HepG2 (cell line): Measurements from ENCODE around the gene ARMC8. TPM values are rescaled to one million over a fixed set of nuclear protein-coding genes. Genes with fewer than 3 reads are reported as not detected.

ENCODE experiments used
- GATAD1 ChIP-seq: IDR thresholded peaks from 2 replicates; pipeline ENCODE4 v1.6.1; 2016; ENCODE audit warnings: missing genetic modification reagents, missing compliant biosample characterization
- KLF11 ChIP-seq: IDR thresholded peaks from 2 replicates; pipeline ENCODE4 v1.6.1; 2016; ENCODE audit warnings: missing compliant biosample characterization
- NKX3-1 ChIP-seq: sonication (generic); formaldehyde crosslinking; IDR thresholded peaks from 2 replicates; pipeline ENCODE4 v1.5.0; 2020; ENCODE audit warnings: missing genetic modification reagents
- ZNF180 ChIP-seq: sonication (generic); formaldehyde crosslinking; IDR thresholded peaks from 2 replicates; pipeline ENCODE4 v1.4.0; 2020; ENCODE audit warnings: low read depth, missing genetic modification reagents, borderline replicate concordance
- ZNF235 ChIP-seq: sonication (generic); formaldehyde crosslinking; IDR thresholded peaks from 2 replicates; pipeline ENCODE4 v1.8.1; 2023; ENCODE audit warnings: mild to moderate bottlenecking, missing genetic modification reagents, borderline replicate concordance
- ZNF784 ChIP-seq: sonication (generic); formaldehyde crosslinking; IDR thresholded peaks from 2 replicates; pipeline ENCODE4 v1.5.1; 2020; ENCODE audit warnings: missing genetic modification reagents, mild to moderate bottlenecking, borderline replicate concordance
- polyA plus RNA-seq, 8 experiments: library from polyadenylated mRNA; depleted of rRNA in 3 of 8; stranded (reverse) in 7 of 8; unstranded in 1 of 8; fragments of >200 nt; fragmentation: Illumina TruSeq in 4 of 8; extraction: Trizol in 4 of 8; gene quantifications; 2 replicates each; pipeline versions ENCODE4 v1.2.1 to v1.2.3, GENCODE V29; 2011 to 2016; ENCODE audit warnings: low read depth in 4 of 8, missing spikeins in 1 of 8, mixed read lengths in 1 of 8; ENCODE audit not compliant: insufficient read depth in 1 of 8
- total RNA-seq, 5 experiments: library from RNA; depleted of rRNA; stranded (reverse); fragments of >200 nt; fragmentation: Illumina TruSeq; extraction: Trizol; gene quantifications; 2 replicates each; pipeline ENCODE4 v1.2.3, GENCODE V29; 2016; ENCODE audit warnings: low read depth in 1 of 5
- TF ChIP-seq, protein P1 (sequence below): sonication (generic); formaldehyde crosslinking; IDR thresholded peaks from 2 replicates; pipeline ENCODE4 v1.5.0; 2020; ENCODE audit warnings: mild to moderate bottlenecking, missing genetic modification reagents, borderline replicate concordance
- TF ChIP-seq, protein P2 (sequence below): sonication (generic); formaldehyde crosslinking; IDR thresholded peaks from 2 replicates; pipeline ENCODE4 v1.5.0; 2020; ENCODE audit warnings: mild to moderate bottlenecking, missing genetic modification reagents

Gene ARMC8
- total and polyA plus RNA-seq, 2 of the 13 experiments (the other 11 are each of a cell fraction or from before 2014, with no cell fraction given): 38.9 to 55.3 TPM

DNA sequence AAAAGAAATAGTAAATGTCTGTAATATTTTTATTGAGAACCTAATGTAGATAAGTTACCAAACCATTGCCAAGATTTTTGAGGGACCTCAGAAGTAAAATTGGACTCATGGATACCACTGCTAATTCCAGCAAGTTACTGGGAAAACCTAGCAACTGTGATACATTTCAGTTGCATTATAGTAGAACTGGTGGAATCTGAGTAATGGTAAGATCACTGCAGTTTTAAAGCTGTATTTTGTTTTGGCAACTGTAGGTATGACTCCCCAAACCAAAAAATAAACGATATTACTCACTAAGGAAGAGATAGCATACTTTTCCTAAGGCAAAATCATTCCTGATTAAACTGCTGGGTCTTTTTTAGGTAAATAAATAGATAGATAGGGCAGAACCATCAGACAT, 54.0 kb downstream of the ARMC8 start (continued):
- TF ChIP-seq, protein P1, sequence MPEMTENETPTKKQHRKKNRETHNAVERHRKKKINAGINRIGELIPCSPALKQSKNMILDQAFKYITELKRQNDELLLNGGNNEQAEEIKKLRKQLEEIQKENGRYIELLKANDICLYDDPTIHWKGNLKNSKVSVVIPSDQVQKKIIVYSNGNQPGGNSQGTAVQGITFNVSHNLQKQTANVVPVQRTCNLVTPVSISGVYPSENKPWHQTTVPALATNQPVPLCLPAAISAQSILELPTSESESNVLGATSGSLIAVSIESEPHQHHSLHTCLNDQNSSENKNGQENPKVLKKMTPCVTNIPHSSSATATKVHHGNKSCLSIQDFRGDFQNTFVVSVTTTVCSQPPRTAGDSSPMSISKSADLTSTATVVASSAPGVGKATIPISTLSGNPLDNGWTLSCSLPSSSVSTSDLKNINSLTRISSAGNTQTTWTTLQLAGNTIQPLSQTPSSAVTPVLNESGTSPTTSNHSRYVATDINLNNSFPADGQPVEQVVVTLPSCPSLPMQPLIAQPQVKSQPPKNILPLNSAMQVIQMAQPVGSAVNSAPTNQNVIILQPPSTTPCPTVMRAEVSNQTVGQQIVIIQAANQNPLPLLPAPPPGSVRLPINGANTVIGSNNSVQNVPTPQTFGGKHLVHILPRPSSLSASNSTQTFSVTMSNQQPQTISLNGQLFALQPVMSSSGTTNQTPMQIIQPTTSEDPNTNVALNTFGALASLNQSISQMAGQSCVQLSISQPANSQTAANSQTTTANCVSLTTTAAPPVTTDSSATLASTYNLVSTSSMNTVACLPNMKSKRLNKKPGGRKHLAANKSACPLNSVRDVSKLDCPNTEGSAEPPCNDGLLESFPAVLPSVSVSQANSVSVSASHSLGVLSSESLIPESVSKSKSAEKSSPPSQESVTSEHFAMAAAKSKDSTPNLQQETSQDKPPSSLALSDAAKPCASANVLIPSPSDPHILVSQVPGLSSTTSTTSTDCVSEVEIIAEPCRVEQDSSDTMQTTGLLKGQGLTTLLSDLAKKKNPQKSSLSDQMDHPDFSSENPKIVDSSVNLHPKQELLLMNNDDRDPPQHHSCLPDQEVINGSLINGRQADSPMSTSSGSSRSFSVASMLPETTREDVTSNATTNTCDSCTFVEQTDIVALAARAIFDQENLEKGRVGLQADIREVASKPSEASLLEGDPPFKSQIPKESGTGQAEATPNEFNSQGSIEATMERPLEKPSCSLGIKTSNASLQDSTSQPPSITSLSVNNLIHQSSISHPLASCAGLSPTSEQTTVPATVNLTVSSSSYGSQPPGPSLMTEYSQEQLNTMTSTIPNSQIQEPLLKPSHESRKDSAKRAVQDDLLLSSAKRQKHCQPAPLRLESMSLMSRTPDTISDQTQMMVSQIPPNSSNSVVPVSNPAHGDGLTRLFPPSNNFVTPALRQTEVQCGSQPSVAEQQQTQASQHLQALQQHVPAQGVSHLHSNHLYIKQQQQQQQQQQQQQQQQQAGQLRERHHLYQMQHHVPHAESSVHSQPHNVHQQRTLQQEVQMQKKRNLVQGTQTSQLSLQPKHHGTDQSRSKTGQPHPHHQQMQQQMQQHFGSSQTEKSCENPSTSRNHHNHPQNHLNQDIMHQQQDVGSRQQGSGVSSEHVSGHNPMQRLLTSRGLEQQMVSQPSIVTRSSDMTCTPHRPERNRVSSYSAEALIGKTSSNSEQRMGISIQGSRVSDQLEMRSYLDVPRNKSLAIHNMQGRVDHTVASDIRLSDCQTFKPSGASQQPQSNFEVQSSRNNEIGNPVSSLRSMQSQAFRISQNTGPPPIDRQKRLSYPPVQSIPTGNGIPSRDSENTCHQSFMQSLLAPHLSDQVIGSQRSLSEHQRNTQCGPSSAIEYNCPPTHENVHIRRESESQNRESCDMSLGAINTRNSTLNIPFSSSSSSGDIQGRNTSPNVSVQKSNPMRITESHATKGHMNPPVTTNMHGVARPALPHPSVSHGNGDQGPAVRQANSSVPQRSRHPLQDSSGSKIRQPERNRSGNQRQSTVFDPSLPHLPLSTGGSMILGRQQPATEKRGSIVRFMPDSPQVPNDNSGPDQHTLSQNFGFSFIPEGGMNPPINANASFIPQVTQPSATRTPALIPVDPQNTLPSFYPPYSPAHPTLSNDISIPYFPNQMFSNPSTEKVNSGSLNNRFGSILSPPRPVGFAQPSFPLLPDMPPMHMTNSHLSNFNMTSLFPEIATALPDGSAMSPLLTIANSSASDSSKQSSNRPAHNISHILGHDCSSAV (CRISPR knock-in tag): no peak
- no peak for TF ChIP-seq GATAD1
- TF ChIP-seq KLF11 (CRISPR knock-in tag): no peak
- TF ChIP-seq ZNF180 (CRISPR knock-in tag): no peak
- no peak for TF ChIP-seq NKX3-1 (CRISPR knock-in tag)
- TF ChIP-seq ZNF235 (CRISPR knock-in tag): no peak
- TF ChIP-seq, protein P2, sequence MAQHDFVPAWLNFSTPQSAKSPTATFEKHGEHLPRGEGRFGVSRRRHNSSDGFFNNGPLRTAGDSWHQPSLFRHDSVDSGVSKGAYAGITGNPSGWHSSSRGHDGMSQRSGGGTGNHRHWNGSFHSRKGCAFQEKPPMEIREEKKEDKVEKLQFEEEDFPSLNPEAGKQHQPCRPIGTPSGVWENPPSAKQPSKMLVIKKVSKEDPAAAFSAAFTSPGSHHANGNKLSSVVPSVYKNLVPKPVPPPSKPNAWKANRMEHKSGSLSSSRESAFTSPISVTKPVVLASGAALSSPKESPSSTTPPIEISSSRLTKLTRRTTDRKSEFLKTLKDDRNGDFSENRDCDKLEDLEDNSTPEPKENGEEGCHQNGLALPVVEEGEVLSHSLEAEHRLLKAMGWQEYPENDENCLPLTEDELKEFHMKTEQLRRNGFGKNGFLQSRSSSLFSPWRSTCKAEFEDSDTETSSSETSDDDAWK (CRISPR knock-in tag): no peak
- TF ChIP-seq ZNF784: no peak
